NCI-H2107 (cell line): Measurements from ENCODE around the gene SCFD1.
"Not testable (repeated sequence)": the region's sequence is repeated elsewhere in the genome, so short reads cannot be mapped to it uniquely, and the experiment has no call there.

ENCODE experiments used
- DNase-seq: peaks from one replicate; lab custom pipeline; 2025; lab: John Stamatoyannopoulos, UW

SCFD1 gene

DNA sequence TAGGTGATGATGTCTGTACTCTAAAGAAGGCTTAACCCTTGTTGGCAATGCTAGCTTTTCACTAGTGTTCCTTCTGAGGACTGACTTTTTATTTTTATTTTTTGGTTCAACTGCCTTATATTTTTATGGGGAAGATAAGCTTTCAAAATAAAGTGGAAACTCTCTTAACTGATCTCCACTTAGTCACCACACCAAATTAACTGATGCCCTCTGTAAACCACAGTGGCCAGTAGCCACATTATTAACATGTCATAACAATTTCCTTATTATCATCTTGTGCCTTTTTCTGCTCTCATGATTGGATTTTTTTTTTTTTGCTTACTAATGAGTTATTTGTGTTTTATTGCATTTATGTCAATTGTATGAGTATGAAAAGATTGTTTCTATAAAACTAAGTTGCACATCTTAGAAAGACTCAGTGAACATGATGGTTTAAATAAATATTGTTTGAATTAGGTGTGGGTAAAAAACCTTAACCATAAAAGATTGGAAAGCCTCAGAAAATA is 56.9 kb downstream of the SCFD1 start:
- no peak for DNase-seq

DNA sequence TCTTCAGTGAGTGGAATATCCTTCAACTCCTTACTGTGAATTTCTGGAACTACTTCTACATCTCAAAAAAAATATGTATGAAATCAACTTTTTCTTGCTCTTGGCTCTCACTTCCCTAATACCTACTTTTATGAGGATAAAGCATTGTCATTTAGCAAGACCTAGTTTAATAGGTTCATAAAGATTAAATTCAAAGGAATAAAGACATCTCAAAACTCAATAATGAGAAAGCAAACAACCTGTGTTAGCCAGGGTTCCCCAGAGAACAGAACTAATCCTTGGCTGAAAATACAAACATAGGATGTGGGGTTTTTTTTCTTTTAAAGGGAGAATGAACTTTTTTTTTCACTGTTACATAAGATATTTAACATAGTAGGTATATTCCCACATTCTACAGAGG is 57.9 kb downstream of the SCFD1 start:
- no peak for DNase-seq

DNA sequence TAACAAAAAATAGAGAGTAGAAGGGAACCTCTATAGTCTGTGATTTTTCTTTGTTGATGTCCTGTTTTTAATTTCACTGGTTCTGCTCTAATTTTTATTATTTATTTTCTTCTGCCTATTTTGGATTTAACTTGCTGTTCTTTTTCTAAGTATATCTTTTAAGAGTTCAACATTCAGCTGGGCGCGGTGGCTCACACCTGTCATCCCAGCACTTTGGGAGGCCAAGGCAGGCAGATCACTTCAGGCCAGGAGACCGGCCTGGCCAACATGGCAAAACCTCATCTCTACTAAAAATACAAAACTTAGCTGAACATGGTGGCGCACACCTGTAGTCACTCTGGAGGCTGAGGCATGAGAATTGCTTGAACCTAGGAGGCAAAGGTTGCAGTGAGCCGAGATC is 58.7 kb downstream of the SCFD1 start:
- not testable (repeated sequence) for DNase-seq

DNA sequence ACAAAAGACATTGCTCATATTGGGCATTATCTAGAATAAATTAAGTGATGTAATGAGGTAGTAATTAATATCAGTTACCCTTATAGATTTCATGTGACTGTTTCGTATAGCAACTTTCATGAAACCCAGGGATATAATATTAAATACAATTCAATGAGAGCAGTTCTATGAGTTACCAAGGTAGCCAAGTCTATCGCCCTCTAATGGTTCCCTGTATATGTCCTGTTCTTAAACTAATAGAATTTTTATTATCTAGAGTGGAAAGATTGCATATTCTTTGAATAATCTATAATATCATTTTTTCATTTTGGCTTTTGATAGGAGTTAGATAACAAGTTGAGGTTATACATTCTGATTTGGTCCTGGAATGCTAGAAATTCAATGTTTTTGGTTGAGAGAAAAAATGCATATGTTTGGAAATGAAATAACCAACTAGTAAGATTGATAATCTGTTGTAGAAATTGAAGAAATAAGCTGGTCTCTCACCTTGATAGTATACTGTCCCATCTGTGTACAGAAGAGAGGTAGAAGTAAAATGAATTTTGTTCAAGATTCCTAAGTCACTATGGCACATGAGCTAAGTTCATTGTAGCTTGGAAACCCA is 59.7 kb downstream of the SCFD1 start:
- no peak for DNase-seq

DNA sequence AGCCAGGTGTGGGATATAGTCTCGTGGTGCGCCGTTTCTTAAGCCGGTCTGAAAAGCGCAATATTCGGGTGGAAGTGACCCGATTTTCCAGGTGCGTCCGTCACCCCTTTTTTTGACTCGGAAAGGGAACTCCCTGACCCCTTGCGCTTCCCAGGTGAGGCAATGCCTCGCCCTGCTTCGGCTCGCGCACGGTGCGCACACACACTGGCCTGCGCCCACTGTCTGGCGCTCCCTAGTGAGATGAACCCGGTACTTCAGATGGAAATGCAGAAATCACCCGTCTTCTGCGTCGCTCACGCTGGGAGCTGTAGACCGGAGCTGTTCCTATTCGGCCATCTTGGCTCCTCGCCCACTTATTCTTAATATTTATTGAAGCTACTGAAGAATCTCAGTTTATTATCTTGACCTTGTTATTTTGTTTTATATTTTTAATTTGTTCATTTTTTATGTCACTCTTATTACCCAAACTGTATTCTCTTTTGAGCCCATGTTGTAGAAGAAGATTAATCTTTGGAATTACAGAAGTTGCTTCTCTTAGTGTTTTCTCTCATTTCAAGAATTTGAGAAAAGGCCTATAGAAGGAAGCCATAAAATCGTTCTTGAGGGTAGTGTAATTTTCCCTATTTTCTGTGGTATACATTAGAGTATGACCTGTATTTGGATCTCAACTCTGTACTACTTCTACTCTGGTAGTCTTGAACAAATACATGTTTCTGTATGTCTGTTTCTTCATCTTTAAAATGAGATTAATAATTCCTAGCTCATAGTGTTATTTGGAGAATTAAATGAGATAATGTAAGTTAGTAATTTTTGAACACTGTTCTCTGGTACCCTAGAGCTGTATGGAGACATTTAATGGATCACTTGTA is 68.6 kb downstream of the SCFD1 start:
- not testable (repeated sequence) for DNase-seq

DNA sequence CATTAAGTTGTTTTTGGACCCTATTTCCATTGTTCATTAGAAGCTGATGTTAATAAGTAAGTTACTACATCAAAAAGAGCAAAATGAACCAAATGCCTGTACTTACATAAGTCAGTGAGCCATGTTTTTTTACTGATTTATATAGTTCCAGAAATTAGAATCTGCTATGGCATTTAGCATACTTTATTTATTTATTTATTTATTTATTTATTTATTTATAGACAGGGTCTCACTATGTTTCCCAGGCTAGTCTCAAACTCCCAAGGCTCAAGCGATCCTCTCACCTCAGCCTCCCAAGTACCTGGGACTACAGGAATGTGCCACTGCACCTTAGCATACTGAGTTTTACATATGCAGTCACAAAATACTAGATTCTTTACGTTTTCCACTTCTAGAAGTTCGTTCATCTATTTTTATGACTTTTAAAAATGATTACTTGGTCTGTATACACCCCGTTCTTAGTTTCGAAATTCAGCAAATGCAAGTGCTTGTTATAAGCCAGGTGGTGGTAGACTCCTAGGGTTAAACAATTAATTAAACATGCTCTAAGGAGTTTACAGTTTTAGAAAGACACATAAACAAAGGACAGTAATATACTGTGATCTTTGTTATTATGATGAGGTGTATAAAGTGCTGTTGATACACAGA is 69.8 kb downstream of the SCFD1 start:
- no peak for DNase-seq

DNA sequence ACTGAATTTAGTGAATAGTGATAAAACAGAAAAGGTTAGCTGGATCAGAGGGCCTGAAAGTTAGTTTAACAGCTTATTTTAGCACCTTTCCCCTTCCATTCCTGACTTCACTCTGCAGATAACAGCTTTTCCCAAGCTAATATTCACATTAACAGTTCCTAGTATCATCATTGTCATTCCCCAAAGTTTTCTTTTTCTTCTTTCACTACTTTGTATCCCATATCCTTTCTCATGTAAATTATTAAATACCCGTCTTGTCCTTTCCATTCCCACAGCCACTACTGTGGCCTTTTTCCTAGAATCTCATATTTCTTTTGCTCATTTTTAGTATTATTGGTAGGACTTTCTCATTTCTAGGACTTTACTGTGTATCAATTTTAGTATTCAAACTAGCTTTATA is 70.5 kb downstream of the SCFD1 start:
- DNase-seq = no peak

DNA sequence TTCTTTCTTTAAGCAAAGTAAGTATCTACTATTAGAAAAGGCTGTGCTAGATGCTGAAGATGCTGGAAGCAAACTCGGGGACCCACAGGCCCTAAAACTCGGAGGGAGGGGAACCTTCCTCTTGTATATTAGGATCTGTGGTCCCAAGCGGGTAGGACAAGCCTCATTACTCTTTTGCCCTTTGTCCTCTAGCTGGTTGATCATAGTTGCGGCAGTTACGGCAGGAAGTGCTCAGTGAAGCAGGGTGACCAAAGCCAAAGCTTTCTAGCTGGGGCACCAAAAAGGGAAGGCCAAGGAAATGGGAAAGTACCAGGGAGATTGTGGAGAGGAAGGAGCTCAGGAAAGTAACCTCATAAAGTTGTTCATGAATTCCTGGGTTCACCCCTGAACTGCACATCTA is 76.3 kb downstream of the SCFD1 start:
- no peak for DNase-seq

DNA sequence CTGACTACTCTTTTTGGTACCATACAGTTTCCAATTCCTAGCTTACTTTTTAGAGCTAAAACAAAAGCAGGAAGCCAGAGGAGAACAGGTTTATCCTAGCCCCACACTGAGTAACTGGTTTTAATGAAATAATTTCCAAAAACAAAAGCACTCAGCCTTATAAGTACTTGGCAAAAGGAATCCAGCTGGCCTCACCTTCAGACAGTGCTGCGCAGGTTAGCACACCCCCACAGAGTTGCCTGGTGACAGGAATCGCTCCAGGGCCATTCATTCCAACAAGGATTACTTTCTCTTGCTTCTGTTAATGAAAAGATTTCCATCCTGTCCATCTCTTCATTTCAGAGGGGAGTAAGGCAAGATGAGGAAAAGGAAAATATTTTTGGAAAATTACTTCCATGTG is 84.6 kb downstream of the SCFD1 start:
- no peak for DNase-seq

DNA sequence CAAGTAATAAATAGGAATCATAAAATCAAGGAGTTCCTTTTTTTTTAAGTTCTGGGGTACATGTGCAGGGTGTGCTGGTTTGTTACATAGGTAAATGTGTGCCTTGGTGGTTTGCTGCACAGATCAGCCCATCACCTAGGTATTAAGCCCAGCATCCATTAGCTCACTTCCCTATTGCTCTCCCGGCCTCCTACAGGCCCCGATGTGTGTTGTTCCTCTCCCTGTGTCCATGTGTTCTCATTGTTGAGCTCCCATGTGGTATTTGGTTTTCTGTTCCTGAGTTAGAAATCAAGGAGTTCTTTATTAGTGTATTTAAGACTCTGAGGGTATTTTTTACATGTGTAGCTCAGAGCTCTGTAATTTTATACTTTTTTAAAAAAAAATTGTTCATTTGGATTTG is 86.0 kb downstream of the SCFD1 start:
- DNase-seq = no peak

DNA sequence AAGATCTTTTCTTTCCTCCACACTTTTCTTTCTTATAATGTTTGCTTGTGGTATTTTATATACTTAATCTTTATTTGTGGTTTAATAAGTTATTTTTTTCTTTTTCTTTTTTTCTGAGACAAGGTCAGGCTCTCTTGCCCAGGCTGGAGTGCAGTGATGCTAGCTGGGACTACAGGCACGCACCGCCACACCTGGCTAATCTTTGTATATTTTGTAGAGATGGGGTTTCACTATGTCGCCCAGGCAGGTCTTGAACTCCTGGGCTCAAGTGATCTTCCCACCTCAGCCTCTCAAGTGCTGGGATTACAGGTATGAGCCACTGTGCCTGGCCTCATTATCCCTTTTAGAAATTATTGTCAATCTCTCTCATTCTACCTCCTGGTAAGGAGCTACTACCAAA is 87.1 kb downstream of the SCFD1 start:
- no peak for DNase-seq

DNA sequence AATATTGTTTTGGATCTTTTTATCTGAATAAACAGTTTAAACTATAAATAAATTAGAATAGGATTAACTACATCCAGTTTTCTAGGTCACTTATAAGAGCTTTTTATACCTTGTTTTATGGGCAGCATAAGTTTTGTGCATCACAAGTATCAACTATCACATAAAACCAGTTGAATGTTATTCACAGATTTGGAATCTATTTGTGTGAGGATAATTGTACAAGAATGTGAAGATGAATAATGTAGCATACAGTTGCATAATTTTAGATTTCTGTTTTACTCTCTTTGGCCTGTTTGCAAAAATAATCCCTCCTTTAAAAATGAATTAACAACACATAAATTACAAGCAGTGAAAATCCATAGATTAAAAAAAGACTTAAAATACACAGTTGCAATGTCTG is 88.8 kb downstream of the SCFD1 start:
- no peak for DNase-seq

DNA sequence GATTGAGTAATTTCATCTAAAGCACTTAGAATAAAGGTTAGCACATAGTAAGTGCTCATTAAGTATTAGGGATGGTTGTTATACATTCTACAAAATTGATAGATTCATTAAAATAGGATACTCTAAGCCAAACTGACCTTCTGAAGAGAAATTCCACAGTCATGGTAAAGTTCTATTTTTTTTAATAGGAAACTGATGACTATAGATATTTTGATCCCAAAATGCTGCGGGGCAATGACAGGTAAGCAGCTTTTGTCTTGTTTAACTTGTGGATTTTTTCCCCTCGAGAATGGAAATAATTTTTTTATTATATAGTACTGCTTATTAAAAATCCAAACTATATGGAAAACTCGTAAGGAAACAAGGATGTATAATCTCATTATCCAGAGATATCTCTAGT is 97.0 kb downstream of the SCFD1 start:
- DNase-seq = no peak

DNA sequence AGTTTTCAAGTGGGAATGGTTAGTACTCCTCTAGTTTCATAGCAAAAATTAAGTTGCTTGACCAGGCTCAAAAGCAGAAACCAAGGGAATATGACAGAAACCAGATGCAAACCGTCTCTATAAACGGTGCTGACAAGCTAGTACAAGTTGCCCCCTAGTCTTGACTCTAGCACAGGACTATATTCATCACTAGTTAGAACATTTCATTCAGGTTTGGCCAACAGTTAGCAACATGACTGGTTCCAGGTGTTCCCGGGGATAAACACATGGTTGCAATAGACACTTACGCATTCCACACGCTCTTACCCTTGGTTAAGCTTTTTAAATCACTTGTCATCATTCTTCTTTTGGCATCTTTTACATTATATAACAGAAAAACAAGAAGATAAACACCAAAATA is 103.6 kb downstream of the SCFD1 start:
- no peak for DNase-seq

DNA sequence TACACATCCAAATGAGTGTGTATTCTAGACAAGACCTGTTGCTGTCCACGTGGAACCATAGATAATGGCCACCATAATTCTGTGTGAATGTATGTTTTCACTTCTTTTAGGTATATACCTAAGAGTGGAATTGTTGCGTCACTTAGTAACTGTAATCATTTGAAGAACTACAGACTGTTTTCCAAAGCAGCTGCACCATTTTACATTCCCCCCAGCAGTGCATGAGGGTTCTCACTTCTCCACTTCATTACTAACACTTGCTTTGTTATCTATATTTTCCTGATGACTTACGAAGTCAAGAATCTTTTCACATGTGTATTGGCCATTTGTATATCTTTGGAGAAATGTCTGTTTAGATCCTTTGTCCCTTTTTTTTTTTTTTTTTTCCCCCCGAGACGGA is 106.4 kb downstream of the SCFD1 start:
- DNase-seq = no peak

DNA sequence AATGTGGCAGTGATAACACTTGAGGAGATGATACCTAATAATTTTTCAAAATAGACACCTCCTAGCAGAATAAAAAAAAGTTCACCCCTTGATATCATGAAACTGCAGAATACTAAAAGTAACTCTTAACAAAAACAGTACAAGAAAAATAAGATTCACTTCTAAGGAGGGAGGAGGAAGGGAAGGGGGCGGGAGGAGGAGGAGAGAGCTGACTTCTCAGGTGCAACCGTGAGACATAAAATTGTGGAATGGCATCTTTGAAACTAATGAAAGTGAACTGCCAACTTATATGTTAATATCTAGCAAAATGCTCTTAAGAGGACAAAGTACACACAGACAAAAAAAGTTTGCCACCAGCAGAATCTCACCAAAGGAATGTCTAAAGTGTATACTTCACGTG is 115.8 kb downstream of the SCFD1 start:
- no peak for DNase-seq

DNA sequence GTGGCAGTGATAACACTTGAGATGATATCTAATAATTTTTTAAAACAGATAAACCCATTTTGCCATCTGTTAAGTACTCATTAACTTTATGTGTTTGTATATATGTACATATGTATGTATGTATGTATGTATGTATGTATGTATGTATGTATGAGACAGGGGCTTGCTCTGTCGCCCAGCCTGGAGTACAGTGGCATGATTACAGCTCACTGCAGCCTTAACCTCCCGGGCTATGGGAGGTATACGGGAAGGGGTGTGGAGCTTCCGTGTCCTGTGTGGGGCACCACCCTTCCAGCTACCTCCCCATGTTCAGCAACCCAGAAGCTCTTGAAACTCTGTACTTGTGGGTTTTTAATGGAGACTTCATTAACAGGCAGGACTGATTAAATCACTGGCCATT is 116.9 kb downstream of the SCFD1 start:
- no peak for DNase-seq

DNA sequence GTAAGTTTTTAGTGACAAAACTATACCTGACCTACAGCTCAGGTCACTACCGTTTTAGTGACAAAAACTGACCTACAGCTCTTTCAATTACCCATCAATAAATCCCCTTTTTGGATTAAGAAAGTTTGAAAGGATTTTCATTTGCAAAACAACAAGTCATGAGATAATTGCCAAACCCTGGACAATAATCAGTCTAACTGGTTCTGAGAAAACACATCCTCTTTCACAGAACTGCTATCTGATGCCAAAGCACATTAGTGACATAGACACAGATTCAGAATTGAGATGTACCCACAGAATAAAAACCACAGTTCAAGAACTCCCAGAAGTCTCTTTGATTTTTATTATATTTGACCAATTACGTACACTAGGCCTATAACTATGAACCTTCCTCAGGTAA is 126.2 kb downstream of the SCFD1 start:
- no peak for DNase-seq

DNA sequence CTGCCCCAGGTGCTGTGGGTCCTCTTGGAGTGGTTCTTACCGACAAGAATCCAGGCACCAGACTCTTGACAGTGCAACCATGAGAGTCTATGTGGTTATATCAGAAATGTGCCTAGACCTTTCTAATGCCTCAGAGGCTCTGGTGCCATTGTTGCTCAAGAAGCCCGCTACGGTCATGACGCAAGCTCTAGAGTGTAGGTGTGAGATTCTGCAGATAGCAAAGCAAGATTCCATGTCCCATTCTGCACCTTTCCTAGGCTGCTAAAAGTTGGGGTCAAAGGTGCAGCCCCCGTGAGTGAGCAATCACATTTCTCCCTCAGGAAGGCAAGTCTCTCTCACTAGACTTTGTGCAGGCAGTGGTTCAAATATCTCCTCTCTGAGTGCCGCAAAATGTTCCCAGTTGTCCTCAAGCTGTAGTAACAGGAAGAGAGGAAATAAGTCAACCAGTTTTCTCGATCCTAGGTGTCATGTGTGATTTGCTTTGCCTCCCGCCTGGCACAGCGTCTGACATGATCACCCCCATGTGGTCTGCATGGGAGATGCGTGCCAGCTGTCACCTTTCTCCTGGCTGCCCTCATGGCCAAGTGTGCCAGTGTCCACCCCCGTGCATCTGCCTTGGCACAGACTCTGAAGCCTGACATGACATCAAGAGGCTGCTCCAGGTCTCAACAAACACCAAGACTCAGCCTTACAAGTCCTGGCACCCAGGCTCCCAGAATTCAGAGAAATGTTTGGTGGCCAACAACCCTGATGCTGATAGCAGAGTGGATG is 129.7 kb downstream of the SCFD1 start:
- no peak for DNase-seq

DNA sequence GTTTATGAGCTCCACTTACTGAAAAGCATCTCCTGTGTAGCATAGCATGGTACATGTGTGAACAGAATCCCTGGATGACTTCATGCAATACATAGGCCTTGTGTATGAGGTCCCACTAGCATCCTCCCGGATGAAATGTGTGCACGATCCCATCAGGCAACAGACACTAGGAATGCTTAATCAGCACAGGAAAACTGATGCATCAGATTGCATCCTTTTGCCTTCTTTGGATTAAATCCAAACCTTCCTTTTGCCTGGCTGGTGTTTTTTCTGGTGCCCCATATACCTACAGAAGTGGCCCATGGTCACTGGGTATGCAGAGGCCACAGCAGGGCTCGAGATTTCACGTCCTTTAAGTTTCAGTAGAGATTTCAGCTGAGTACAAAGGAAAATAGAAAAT is 131.3 kb downstream of the SCFD1 start:
- no peak for DNase-seq

DNA sequence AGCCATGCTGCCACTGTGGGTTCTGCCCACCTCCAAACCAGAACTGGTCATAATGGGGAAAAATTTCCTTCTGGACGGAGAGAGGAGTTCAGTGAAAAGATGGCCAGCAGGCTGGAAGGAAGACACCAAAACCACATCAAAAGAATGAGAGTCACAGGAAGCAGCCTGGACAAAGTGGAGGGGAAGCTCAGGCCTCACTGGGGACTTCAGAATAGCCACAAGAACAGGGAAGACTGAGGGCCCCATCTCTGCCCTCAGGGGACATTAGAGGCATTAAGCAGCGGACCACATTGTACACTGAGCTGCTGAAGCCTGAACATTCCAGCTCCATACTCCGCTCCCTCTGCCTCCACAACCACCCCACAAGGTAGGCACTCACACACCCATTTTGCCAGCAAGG is 132.7 kb downstream of the SCFD1 start:
- DNase-seq = no peak

DNA sequence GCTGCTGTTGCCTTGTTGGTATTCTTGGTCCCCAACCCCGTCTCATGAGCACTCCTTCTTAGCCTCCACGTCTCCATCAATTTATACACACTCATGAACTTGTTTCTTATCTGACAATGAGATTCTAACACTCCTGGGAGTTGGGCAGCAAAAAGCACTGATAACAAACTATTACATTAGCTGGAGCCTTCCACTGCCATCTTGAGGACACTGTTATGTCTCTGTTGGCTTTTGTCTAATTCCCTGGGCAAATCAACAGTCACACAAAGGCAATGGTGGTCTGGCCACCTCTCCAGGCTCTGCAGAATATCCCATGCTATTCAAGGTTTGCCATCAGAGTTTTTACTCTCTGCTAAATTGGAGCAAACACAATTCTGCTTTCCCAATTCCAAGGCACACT is 134.5 kb downstream of the SCFD1 start:
- DNase-seq = no peak
